GM18519 (cell line): Measurements from ENCODE around the gene JAKMIP1.

Source experiments
- ATAC-seq: cut with Tn5 transposase; IDR thresholded peaks from one replicate; pipeline ENCODE4 v1.9.1; 2021; ENCODE audit warnings: mild to moderate bottlenecking, moderate library complexity; ENCODE audit not compliant: unreplicated experiment, low FRiP score

The JAKMIP1 gene

DNA sequence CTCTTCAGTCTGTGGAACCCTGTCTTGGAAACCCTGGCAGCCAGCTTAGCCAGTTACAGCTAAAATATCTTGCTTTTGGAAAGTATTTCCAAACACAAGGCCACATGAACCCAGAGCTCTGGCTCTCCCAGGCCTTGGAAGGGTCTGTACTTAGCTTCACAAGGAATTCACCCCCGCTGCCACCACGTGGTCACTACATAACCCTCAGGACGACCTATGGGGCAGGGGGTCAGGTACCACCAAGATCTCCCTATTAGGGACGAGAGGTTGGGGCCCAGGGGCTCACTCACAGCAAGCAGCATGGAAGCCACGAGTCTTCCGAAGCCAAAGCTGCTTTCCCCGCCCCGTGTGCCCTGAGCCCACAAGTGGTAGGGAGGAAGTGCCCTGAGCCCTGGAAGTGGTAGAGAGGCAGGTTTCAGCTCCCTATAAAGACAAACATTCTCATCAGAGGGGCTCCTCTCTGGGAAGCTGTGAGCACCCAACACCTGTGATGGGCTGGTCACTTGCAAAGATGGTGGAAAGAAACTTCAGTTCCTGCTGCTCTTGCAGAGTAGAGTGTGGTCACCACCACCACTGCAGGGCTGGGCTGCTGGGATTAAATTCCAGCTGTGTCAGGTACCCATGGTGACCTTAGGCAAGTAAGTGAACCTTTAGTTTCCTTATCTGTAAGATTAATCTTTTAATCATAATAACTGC lies 4.7 kb upstream of the JAKMIP1 start:
- ATAC-seq, result no peak

DNA sequence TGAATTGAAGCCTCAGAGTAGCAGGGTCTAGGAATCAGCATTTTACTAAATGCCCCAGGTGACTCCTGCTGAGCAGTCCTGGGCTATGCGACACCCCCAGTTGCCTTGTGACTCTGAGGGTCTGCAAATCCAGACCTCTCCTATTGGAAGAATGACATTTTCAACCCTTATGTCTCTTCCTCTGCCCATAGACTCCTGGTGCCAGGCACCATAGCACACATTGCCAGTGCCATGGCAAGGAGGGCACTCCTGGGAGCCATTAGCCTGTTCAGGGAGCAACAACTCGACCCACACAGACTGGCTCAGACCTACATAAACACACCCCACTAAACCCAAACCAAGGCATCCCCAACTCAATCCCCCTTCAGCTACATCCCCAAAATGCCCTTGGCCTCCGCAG lies 3.7 kb upstream of the JAKMIP1 start:
- no peak for ATAC-seq

DNA sequence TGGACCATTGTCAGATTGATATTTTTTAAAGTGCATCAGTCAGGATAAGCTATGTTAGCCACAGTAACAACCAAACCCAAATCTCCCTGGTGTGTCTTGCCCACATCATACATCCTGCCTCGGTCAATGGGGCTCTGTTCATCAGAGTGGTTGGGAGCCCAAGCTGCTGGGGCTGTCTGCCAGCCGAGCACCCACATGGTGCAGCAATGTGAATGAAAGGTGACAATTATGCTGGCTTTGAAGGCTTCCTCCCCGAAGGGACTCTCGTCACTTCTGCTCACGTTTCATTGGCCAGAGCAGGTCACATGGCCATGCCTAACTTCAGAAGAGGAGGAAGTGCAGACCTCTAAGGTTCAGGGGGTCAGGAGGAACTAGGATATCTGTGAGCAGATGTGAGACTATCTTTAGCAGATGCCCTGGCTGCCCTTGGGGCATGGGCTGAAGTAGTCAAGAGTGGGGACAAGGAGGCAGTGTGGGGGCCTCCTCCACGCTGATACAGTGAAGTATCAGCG lies 1.3 kb upstream of the JAKMIP1 start:
- ATAC-seq, result no peak

DNA sequence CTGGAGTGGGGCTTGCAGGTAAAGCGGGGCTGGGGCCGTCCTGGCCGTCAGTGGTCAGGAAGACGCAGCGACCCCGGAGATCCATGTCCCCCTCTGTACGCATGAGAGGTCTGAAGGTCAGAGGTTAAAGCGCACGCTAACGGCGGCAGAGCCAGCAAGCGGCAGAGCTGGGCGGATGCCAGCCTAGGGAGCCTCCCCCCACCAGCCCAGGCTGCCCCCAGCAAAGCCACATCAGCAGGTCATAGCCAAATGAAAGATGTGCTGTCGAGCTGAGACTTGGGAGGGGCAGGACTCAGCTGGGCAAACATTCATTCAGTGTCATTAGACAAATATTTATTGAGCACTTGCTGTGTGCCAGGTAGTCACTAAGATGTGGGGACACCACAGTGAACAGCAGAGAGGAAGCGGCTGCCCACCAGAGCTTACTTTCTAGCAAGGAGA lies 593 bp upstream of the JAKMIP1 start:
- ATAC-seq, result no peak

DNA sequence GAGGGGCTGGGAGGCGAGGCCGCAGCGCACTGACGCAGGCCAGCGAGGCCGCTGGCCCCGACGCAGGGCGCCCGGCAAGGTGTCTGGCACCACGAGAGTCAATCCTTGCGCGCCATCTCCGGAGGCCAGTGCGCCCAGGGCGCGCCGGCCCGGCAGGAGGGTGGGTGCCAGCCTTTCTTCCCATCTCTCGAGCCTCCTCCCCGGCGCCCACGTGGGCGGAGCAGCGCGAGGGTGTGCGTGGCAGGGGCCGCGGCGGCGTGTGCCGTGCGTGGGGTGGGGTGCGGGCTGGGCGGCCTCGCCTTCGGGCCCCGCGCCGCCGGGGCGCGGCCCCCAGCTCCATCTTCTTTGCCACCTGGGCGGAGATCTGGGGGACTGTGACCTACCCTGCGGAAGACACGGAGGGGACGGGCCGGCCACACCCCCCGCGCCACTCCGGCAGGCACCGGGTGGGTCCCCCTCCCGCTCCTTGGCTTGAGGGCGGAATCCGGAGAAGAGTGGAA lies 877 bp downstream of the JAKMIP1 start:
- ATAC-seq, result no peak

DNA sequence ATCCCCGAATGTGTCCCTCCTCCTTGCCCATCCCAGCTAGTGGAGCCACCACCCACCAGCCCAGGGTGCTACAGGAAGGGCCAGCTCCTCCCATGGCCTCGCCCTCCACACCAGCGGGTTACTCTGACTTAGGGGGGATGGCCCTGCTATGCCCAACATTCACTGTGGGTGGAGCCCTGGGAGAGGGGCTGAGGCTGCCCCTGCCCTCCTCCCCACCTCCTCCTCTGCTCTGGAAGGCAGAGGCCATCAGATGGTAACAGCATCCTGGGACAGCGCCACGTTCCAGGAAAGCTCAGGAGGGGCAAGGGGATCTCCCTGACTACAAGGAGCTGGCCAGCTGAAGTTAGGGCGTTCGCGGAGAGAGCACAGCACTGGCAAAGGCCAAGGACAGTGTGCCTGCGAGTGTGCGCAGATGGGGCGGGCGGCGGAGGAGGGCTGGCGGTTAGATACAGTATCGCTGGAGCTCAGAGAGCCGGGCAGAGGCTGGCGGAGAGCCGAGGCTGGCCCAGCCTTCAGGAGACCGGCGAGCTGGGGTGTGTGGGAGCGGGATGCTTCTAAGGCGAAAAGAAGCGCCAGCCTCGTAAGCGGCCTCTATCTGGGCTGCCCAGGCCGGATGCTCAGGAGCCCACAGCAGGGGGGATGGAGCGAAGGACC lies 1.5 kb downstream of the JAKMIP1 start:
- ATAC-seq, result no peak

DNA sequence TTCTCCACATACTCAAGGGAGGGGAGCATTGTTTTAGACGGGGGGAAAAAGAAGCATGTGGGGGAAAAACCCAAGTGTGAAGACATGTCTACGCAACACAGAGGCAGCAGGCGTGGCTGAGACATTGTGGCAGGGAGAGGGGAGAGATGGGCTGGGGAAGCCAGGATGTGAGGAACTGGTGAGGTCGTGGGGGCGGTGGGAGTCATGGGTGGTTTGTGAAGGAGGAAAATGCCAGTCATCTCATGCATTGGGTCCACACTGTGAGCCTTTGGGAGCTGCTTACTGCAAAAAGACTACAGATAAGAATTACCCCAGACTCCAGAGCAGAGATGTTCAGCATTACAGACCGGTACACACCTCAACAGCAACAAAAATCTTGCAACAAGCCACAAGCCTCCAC lies 2.1 kb downstream of the JAKMIP1 start:
- no peak for ATAC-seq

DNA sequence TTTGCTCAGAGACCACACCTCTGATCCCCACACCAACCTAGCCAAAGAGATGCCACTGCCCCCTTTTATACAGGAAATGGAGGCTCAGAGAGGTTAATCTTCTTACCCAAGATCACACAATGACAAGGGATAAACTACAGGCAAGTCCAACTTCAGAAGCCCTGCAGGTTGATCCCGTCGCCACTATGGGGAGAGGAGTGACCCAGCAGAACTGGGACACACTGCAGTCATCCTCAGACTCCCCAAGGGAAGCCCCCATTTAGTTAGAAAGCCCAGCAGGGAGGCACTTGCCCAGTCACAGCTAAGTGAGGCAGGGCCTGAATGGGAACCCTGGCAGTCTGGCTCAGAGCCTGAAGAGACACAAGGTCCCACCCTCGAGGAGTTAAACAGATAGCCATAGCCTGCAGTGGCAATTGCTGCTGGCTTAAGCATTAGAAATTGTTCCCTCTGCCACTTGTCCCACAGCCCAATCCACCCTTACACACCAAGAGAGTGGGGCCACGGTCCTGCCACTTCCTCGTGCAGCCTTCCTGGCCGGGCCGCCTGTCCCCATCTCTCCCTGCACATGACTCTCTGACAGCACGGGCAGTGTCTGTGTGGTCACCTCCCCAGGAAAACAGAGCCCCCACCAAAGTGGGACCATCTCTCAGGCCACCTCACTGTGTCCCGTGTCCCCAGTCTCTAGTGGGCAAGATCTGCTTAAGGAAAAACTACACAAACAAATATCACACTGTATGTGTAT lies 2.7 kb downstream of the JAKMIP1 start:
- ATAC-seq, result no peak

DNA sequence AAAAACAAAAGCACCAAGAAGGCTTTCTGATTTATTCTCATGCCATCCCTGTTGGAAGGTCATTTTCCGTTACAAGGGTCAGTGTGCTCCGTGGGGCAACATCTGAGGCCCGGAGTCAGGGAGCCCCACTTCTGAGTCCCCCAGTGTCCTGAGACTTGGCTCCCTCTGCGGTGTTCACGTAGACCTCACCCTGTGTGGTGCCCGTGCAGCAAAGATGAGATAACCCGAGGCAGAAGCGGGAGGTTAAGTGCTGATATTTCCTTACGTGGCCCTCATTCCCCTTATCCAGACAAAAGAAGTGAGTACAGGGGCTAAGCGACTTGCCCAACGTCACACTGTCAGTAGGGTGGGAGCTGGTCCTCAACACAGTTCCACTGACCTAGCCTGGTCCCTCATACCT lies 3.5 kb downstream of the JAKMIP1 start:
- ATAC-seq, result no peak

DNA sequence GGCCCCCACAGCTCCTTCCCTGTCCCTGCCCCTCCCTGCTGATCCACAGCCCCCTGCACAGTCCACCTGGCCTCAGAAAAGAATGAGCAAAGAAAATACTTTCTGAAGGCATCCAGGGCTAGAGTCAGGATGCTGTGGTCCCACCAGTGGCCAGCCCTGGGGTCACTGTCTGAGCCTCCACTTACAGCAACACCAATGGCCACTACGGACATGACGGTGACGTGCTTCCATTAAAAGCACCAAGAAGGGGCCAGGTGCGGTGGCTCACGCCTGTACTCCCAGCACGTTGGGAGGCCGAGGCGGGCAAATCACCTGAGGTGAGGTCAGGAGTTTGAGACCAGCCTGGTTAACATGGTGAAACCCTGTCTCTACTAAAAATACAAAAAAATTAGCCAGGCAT lies 4.0 kb downstream of the JAKMIP1 start:
- no peak for ATAC-seq

DNA sequence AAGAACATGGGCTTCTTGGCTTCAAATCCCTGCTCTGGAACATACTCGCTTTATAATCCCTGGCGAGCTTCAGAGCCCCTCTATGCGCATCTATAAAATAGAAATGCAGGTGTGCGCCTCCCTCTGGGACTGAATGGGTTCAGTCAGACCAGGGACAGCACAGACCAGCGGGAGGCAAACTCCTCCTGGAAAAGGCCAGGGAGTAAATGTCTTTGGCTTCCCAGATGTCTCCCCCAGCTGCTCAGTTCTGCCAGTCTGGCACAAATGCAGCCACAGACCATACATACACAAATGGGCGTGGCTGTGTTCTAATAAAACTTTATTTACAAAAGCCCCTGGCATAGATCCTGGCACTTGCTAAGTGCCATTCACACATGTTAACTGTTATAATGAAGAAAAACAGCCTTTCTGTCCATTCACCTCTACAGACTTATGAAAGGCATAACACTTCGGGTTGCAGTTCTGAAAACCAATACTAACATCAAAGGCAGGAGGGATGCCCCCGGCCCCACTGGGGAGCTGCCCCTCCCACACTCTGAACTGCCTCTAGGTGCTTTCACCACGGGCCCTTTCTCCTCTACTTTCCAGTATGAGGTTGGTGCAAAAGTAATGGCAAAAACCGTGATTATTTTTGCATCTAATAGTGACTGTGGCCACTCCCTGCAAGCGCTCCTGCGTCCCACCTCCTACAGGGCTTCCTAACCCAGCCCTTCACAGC lies 4.6 kb downstream of the JAKMIP1 start:
- ATAC-seq, result no peak

DNA sequence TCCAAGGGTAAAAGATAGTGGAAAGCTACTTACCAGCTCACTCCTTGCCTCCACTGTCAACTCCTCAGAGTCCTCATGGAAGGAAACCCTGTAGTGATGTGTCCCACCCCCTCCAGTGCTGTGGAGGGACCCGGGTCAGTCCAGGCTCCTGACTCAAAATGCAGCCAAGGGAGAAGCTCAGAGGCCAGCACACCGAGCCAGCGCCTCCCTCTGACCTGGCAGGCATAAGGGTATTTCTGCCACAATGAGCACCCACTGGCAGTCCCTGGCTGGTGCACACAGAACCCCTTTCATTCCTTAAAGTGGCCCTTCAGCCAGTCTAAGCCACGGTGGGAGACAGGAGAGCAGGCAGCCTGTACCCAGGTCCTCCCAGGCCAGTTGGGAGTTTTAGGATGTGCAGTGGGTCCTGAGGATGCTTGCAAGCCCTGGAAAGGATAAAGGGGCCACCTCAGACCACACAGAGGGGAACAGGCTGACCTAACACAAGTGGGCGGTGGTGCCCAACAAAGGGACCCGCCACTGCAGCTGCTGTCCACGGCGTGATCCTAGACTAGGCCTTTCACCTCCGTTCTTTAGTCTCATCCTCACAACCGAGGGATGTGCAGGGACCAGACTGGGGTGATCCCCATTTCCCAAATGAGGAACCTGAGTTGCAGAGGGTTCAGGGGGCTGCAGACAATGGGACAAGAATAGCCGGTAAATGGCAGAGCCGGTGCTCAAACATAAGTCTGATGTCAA lies 5.7 kb downstream of the JAKMIP1 start:
- no peak for ATAC-seq

DNA sequence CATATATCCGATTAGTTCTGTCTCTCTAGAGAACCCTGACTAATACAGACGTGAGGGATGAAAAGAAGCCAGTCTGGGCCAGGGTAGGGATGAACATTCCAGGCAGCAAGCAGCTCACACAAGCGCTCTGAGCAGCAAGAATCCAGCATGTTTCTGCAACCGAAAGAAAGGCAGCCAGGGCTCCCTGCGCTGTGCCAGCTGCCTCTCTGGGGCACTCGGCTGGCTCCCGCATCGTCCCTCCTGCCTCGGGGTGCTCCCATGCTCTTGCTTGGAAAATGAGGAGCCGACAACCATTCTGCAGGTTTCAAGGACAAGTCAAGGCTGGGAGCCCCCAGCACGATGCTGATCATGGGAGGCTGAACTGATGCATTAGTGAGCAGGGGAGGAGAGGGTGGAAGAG lies 7.0 kb downstream of the JAKMIP1 start:
- ATAC-seq, result no peak

DNA sequence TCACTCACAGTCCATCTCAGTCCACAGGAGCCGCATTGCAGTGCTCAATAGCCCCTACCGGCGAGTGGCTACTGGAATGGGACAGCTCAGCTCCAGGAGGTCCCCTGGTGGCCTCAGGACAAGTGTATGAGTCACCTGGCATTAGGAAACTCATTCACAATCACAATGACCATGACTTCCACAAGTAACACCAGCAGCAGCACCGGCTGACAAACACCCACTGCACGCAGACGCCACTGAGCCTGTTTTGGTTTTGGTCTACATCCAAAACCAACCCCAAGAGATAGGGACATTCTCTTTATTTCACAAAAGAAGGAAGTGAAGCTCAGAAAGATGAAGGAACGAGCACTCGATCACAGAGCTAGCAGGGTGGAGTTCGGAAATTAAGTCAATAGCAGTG lies 8.1 kb downstream of the JAKMIP1 start:
- no peak for ATAC-seq

DNA sequence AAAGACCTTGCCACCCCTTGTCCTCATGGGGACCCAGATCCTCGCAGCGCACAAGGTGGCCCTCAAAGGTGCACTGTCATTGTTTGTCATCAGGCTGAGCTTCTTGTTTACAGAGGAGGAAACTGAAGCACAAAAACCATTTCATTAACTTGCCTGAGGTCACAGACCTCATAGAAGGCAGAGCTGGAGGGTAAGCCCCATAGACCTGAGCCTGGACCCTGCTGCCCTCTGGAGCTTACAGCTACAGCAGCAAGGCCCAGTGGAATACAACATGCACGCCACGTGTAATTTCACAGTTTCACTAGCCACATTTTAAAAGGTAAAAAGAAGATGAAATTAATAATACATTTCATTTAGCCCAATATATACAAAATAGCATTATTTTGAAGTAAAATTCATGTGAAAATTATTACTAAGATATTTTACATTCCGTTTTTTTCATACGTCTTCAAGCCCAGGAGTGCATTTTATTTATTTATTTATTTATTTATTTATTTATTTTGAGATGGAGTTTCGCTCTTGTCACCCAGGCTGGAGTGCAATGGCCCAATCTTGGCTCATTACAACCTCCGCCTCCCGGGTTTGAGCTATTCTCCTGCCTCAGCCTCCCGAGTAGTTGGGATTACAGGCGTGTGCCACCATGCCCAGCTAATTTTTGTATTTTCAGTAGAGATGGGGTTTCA lies 8.8 kb downstream of the JAKMIP1 start:
- no peak for ATAC-seq

DNA sequence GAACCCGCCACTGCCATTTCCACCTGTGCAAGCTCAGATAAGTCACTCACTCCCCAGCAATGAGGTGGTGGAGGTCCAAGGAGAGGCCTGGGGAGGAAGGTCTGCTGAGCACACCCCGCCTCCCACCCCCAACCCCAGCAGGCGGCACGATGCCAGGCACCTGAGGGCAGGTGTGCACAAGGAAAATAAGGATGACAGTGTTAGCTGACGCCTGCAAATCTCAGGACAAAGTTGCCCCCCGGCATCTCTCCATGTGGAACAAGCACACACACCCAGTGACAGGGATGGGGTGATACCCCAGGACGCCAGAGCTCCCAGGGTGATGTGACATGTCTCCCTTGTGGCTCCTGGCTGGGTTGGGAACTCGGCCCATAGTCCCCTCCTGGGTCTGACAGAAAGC lies 9.9 kb downstream of the JAKMIP1 start:
- no peak for ATAC-seq

DNA sequence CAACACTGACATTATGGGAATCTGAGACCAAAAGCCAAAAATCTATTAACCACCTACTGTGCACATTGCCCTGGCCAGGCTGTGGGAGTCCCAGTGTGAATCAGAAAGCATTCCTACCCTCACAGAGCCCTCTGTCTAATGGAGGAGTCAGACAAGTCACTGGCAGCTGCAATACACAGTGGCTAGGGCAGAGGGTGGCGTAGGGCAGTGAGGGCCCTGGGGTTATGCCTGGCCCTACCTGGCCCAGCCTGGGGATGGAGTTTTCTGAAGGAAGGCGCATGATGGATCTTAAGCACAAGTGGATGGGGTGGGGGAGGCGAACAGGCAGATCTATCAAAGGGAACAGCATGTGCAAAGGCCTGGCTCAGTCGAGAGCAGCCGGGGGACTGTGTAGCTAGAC lies 10.8 kb downstream of the JAKMIP1 start:
- no peak for ATAC-seq

DNA sequence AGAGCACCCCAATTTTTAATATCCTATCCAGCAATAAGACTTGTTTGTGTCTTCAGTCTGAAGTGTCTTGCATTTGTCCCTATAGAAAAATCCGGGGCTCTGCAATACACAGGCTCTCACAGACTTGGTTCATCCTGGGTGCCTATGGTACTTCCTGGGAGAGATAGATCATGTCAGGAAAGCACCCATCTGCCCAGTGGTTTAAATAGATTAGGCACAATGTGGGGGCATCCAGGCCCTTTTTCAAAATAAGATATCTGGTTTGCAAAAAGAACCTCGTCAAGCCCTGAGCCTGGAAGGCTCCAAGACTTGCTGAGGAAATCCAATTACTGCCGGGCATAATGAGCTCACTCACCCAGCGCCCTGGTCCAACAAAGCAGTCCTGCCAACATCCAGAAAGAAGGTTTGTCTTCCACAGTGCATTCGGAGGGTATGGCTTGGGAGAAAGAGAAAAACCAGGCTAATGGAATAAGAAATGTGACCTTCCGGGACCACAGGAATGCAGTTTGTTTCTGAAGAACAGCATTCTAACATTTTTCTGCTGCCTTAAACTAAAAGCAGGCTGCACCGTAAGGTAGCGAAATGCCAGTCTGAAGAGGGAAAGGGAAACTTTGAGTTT lies 11.6 kb downstream of the JAKMIP1 start:
- ATAC-seq, result no peak

DNA sequence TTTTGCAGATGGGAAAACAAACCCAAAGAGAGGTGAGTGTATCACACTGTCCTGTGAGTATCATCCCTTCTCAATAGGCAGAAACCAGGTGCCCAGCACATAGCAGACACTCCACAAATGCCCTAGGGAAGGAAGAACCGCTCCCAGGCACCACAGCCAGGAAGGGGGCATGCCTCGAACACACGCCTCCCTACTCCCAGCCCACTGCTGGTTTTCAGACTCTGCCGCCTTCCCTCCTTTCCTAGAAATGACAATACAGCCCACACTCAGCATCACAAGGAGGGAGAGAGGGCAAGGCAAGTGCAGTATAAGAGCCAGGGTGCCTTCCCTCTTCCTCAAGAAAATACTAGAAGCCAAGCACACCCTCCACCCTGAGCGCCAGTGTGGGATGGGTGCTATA lies 16.2 kb downstream of the JAKMIP1 start:
- ATAC-seq, result no peak
